Measurements from ENCODE around the gene PRKG2. TPM values are rescaled to one million over a fixed set of nuclear protein-coding genes. Genes with fewer than 3 reads are reported as not detected.

PRKG2 gene
- total RNA-seq, 2 experiments from 2014 or later = 1.0 to 1.1 TPM

DNA sequence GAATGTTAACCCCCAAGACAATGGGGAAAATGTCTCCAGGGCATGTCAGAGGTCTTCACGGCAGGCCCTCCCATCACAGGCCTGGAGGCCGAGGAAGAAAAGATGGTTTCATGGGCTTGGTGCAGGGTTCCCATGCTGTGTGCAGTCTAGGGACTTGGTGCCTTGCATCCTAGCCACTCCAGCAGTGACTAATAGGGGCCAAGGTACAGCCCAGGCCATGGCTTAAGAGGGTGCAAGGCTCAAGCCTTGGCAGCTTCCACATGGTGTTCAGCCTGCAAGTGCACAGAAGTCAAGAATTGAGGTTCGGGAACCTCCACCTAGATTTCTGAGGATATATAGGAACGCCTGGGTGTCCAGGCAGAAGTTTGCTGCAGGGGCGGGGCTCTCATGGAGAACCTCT, 133.9 kb downstream of the PRKG2 start:
- Histone ChIP-seq H2AFZ (ENCODE audit: low read length) (no peak overlapping the region), H3K9me3 (ENCODE audit: low read length) (peaks cover 13% of the 10 kb centered on the region), H3K79me2 (ENCODE audit: insufficient read depth, low read depth, low read length) (no peaks in the 10 kb centered on the region), H3K9me2 (ENCODE audit: insufficient read depth, low read length) (no peaks in the 10 kb centered on the region), H3K4me2 (ENCODE audit: low read length) (no peak overlapping the region), H3K4me1 (ENCODE audit: insufficient read depth, low read length, poor library complexity, severe bottlenecking) (peaks cover 16% of the 10 kb centered on the region), H3K36me3 (ENCODE audit: insufficient read depth, low read length) (peaks cover 4% of the 10 kb centered on the region; the same call in 1 of the 2 replicates), H3K27ac (ENCODE audit: low read depth, low read length, poor library complexity, severe bottlenecking) (no peak overlapping the region), H4K20me1 (ENCODE audit: insufficient read depth, low read length) (no peaks in the 10 kb centered on the region), H3K4me3 (ENCODE audit: low read depth, low read length, poor library complexity, severe bottlenecking) (no peak overlapping the region)
- CTCF ChIA-PET (ENCODE audit: unreplicated experiment) = no interaction called here
- TF ChIP-seq, protein P1, sequence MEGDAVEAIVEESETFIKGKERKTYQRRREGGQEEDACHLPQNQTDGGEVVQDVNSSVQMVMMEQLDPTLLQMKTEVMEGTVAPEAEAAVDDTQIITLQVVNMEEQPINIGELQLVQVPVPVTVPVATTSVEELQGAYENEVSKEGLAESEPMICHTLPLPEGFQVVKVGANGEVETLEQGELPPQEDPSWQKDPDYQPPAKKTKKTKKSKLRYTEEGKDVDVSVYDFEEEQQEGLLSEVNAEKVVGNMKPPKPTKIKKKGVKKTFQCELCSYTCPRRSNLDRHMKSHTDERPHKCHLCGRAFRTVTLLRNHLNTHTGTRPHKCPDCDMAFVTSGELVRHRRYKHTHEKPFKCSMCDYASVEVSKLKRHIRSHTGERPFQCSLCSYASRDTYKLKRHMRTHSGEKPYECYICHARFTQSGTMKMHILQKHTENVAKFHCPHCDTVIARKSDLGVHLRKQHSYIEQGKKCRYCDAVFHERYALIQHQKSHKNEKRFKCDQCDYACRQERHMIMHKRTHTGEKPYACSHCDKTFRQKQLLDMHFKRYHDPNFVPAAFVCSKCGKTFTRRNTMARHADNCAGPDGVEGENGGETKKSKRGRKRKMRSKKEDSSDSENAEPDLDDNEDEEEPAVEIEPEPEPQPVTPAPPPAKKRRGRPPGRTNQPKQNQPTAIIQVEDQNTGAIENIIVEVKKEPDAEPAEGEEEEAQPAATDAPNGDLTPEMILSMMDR (conservative IDR thresholded peaks at IDR 0.05; ENCODE audit: low read length) = no peak
- TF ChIP-seq EZH2phosphoT487 (IDR thresholded peaks at IDR 0.05; ENCODE audit: borderline replicate concordance, low read depth, low read length) = no peak
- POLR2A ChIA-PET = no interaction called here
- no peak for DNase-seq (ENCODE audit: low spot score)
- intact Hi-C loops (cut with micrococcal nuclease; ENCODE audit: unreplicated experiment) = no loop called here
- BruUV-seq (replicated peaks) = no TSS peak

DNA sequence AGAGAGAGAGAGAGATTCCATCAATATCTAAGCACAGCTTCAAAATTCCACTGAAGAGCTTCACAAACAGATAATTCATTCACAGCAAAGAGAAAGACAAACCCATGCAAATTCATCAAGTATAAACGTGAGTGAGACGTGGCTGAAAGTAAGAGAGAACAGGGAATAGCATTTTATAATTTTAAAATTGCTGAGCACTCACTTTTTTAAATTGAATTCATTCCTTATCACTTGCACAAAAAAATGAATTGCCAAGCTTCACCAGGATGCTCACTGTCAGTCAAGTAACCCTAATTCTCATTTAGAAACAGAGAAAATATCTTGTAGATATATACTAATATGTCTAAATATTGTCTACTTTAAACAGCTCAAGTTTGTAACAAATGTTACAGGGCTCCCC, 144.0 kb downstream of the PRKG2 start:
- H3K79me2 ChIP-seq (ENCODE audit: insufficient read depth, low read depth, low read length) = no peaks in the 10 kb centered on the region
- BruUV-seq (replicated peaks) = no TSS peak
- H2AFZ ChIP-seq (ENCODE audit: low read length) = 0 out of 2 replicates have a peak overlapping the region, but pooled peaks have one; percentile 7
- POLR2A ChIA-PET = interaction anchor here (0.8 to 1.2 kb wide), 6 partner anchors 12 to 533 kb away, joined by 3 to 4 read pairs (median 3); no protein-coding TSS in a partner anchor
- H3K4me1 ChIP-seq (ENCODE audit: insufficient read depth, low read length, poor library complexity, severe bottlenecking) = peaks cover 8% of the 10 kb centered on the region
- no peak overlapping the region for H3K4me3 ChIP-seq (ENCODE audit: low read depth, low read length, poor library complexity, severe bottlenecking)
- DNase-seq (ENCODE audit: low spot score) = no peak
- intact Hi-C loops (cut with micrococcal nuclease; ENCODE audit: unreplicated experiment) = no loop called here
- H3K4me2 ChIP-seq (ENCODE audit: low read length) = no peak overlapping the region
- H3K27ac ChIP-seq (ENCODE audit: low read depth, low read length, poor library complexity, severe bottlenecking) = no peak overlapping the region
- no peaks in the 10 kb centered on the region for H3K36me3 ChIP-seq (ENCODE audit: insufficient read depth, low read length)
- H4K20me1 ChIP-seq (ENCODE audit: insufficient read depth, low read length) = no peaks in the 10 kb centered on the region
- H3K9me3 ChIP-seq (ENCODE audit: low read length) = no peaks in the 10 kb centered on the region
- CTCF ChIA-PET (ENCODE audit: unreplicated experiment) = no interaction called here
- no peaks in the 10 kb centered on the region for H3K9me2 ChIP-seq (ENCODE audit: insufficient read depth, low read length)
- TF ChIP-seq, protein P1 (conservative IDR thresholded peaks at IDR 0.05; ENCODE audit: low read length) = no peak
- TF ChIP-seq EZH2phosphoT487 (IDR thresholded peaks at IDR 0.05; ENCODE audit: borderline replicate concordance, low read depth, low read length) = no peak

DNA sequence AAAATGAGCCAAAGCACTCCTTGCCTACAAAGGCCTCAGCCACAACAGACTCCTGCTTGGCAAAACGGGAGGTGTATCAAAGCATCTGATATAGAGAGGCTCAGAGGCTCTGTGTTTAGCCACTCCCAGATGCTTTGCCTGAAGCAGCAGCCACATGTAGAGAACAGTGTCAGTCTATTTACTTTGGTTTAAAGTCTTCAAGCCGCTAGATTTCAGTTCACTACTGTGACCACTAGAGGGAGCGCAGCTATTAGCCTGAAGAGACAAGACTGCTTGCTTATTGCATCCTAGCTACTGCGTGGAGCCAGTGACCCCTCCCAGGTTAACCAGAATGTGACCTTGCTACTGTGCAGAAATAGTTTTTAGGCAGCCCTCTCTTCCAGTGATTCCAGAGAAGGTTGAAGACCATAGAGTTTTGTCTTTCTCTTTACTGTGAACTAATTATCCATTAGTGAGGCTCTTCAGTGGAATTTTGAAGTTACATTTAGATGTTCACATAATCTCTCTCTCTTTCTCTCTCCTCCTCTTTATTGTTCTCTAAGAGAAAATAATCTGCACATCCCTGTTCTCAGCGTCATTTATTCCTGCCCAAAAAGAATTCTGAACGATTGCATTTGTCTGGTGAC, 145.2 kb downstream of the PRKG2 start:
- Histone ChIP-seq H3K79me2 (ENCODE audit: insufficient read depth, low read depth, low read length) (no peaks in the 10 kb centered on the region), H3K36me3 (ENCODE audit: insufficient read depth, low read length) (no peaks in the 10 kb centered on the region), H3K4me1 (ENCODE audit: insufficient read depth, low read length, poor library complexity, severe bottlenecking) (peaks cover 8% of the 10 kb centered on the region), H3K27ac (ENCODE audit: low read depth, low read length, poor library complexity, severe bottlenecking) (no peak overlapping the region), H3K9me2 (ENCODE audit: insufficient read depth, low read length) (no peaks in the 10 kb centered on the region), H2AFZ (ENCODE audit: low read length) (peak overlapping the region; percentile 50; the same call in 1 of the 2 replicates), H4K20me1 (ENCODE audit: insufficient read depth, low read length) (no peaks in the 10 kb centered on the region), H3K9me3 (ENCODE audit: low read length) (no peaks in the 10 kb centered on the region), H3K4me2 (ENCODE audit: low read length) (peak overlapping the region; percentile 18; the same call in 1 of the 2 replicates), H3K4me3 (ENCODE audit: low read depth, low read length, poor library complexity, severe bottlenecking) (no peak overlapping the region)
- BruUV-seq (replicated peaks) = no TSS peak
- intact Hi-C loops (cut with micrococcal nuclease; ENCODE audit: unreplicated experiment) = loop anchor here (1.0 to 5.0 kb wide), 3 partner anchors 192 to 707 kb away; no protein-coding TSS in a partner anchor
- ChIA-PET POLR2A (interaction anchor here (0.6 to 1.2 kb wide), 3 partner anchors 14 to 776 kb away, joined by 3 to 4 read pairs (median 3); no protein-coding TSS in a partner anchor), CTCF (ENCODE audit: unreplicated experiment) (interaction anchor here (1.5 kb wide), 1 partner anchor 282 kb away, joined by 7 read pairs; no protein-coding TSS in a partner anchor)
- DNase-seq (ENCODE audit: low spot score) = peak; percentile 92
- TF ChIP-seq EZH2phosphoT487 (IDR thresholded peaks at IDR 0.05; ENCODE audit: borderline replicate concordance, low read depth, low read length) = no peak
- TF ChIP-seq, protein P1 (conservative IDR thresholded peaks at IDR 0.05; ENCODE audit: low read length) = peak; percentile 97

All from OCI-LY7 (cell line).